ENCODE results near the gene PDE4C. TPM values are rescaled to one million over a fixed set of nuclear protein-coding genes. Genes with fewer than 3 reads are reported as not detected.

The PDE4C gene
- total RNA-seq, 1 experiment from 2014 or later, result 0.42 TPM

DNA sequence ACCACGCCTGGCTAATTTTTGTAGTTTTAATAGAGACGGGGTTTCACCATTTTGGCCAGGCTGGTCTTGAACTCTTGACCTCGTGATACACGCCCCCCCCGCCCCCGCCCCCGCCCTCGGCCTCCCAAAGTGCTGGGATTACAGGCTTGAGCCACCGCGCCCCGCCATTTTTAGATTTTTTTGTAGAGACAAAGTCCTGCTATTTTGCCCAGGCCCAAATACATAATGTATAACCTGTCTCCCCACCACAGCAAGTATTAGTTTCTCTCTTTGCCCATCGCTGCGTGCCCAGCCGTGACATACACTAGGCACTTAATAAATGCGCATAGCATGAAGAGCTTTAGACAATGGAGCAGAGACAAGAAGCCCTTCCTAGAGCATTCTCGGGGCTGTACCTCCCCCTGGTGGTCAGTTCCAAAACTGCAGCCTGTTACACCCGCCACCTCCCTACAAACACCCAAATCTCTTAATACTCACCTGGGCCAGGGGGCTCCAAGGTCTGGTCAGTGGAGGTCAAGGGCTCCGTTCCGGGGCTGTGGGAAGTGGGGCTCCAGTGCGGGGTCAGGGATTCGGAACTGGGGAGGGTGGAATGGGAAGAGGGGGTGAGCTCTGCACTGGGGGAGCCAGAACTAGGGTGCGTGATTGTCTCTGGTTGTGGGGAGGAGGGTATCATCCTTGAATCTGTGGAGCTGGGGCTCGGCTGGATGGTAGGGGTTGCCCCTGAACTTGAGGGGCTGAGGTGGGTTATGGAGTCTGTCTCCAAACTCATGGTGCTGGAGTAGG lies 25.5 kb upstream of the PDE4C start:
- Mint-ChIP-seq H3K4me1 (ENCODE audit: insufficient read depth, unreplicated experiment) (no peaks in the 10 kb centered on the region), H3K27me3 (ENCODE audit: insufficient read depth, unreplicated experiment) (no peaks in the 10 kb centered on the region), H3K36me3 (ENCODE audit: insufficient read depth, unreplicated experiment) (no peaks in the 10 kb centered on the region), H3K9me3 (ENCODE audit: unreplicated experiment) (no peaks in the 10 kb centered on the region), H3K27ac (ENCODE audit: low read depth, unreplicated experiment) (no peak overlapping the region), H3K4me3 (ENCODE audit: unreplicated experiment) (no peak overlapping the region)
- peak; percentile 89 for TF ChIP-seq CTCF (IDR thresholded peaks at IDR 0.05; ENCODE audit: unreplicated experiment)
- ChIA-PET POLR2A (interaction anchor here (1.3 to 4.5 kb wide), 4 partner anchors 29 to 83 kb away, joined by 3 to 34 read pairs (median 9); partner anchors contain the start of genes JUND, MPV17L2 and RAB3A), CTCF (interaction anchor here (0.6 to 3.7 kb wide), 33 partner anchors 10 to 741 kb away, joined by 3 to 47 read pairs (median 5); partner anchors contain the start of gene IQCN)
- peak; percentile 76 for DNase-seq (ENCODE audit: unreplicated experiment)
- intact Hi-C loops (cut with micrococcal nuclease), result loop anchor here (1.0 to 5.0 kb wide), 6 partner anchors 43 to 244 kb away; partner anchors contain the start of genes ARRDC2, MAST3 and RAB3A
- BruUV-seq (replicated peaks), result no TSS peak

GRCh38 chr19:18249834-18250233 lies 23.6 kb upstream of the PDE4C start:
- Mint-ChIP-seq H3K27ac (ENCODE audit: low read depth, unreplicated experiment) (no peak overlapping the region), H3K27me3 (ENCODE audit: insufficient read depth, unreplicated experiment) (no peaks in the 10 kb centered on the region), H3K4me3 (ENCODE audit: unreplicated experiment) (no peak overlapping the region), H3K9me3 (ENCODE audit: unreplicated experiment) (no peaks in the 10 kb centered on the region), H3K4me1 (ENCODE audit: insufficient read depth, unreplicated experiment) (no peaks in the 10 kb centered on the region), H3K36me3 (ENCODE audit: insufficient read depth, unreplicated experiment) (no peaks in the 10 kb centered on the region)
- TF ChIP-seq CTCF (IDR thresholded peaks at IDR 0.05; ENCODE audit: unreplicated experiment), result no peak
- intact Hi-C loops (cut with micrococcal nuclease), result loop anchor here (5.0 kb wide), 2 partner anchors 153 to 243 kb away; partner anchors contain the start of genes ARRDC2 and MAST3
- no peak for DNase-seq (ENCODE audit: unreplicated experiment)
- no TSS peak for BruUV-seq (replicated peaks)
- CTCF ChIA-PET, result interaction anchor here (0.6 to 3.1 kb wide), 15 partner anchors 9 to 241 kb away, joined by 3 to 13 read pairs (median 3); partner anchors contain the start of gene IQCN
- POLR2A ChIA-PET, result interaction anchor here (1.0 to 1.4 kb wide), 2 partner anchors 26 to 58 kb away, joined by 3 read pairs; no protein-coding TSS in a partner anchor

- no peak overlapping the region for H3K4me3 Mint-ChIP-seq (ENCODE audit: unreplicated experiment)
- H3K27ac Mint-ChIP-seq (ENCODE audit: low read depth, unreplicated experiment), result no peak overlapping the region
- POLR2A ChIA-PET, result interaction anchor here (1.5 kb wide), 1 partner anchor 52 kb away, joined by 4 read pairs; the partner anchor contains the start of gene MPV17L2
- CTCF ChIA-PET, result interaction anchor here (0.6 to 0.9 kb wide), 3 partner anchors 36 to 349 kb away, joined by 3 to 7 read pairs (median 4); no protein-coding TSS in a partner anchor
- no peaks in the 10 kb centered on the region for H3K4me1 Mint-ChIP-seq (ENCODE audit: insufficient read depth, unreplicated experiment)
- BruUV-seq (replicated peaks), result no TSS peak
- H3K36me3 Mint-ChIP-seq (ENCODE audit: insufficient read depth, unreplicated experiment), result no peaks in the 10 kb centered on the region
- peaks cover 20% of the 10 kb centered on the region for H3K27me3 Mint-ChIP-seq (ENCODE audit: insufficient read depth, unreplicated experiment)
- intact Hi-C loops (cut with micrococcal nuclease), result no loop called here
- DNase-seq (ENCODE audit: unreplicated experiment), result no peak
- TF ChIP-seq CTCF (IDR thresholded peaks at IDR 0.05; ENCODE audit: unreplicated experiment), result no peak
- H3K9me3 Mint-ChIP-seq (ENCODE audit: unreplicated experiment), result no peaks in the 10 kb centered on the region
These were observed 19.1 kb upstream of the PDE4C start for GRCh38 chr19:18245297-18245696.

- intact Hi-C loops (cut with micrococcal nuclease), result no loop called here
- BruUV-seq (replicated peaks), result no TSS peak
These were observed 13.1 kb upstream of the PDE4C start for GRCh38 chr19:18239303-18239702.

More at GRCh38 chr19:18239303-18239702, 13.1 kb upstream of the PDE4C start:
- no peaks in the 10 kb centered on the region for H3K4me1 Mint-ChIP-seq (ENCODE audit: insufficient read depth, unreplicated experiment)
- no peak for TF ChIP-seq CTCF (IDR thresholded peaks at IDR 0.05; ENCODE audit: unreplicated experiment)
- no peaks in the 10 kb centered on the region for H3K9me3 Mint-ChIP-seq (ENCODE audit: unreplicated experiment)
- no peaks in the 10 kb centered on the region for H3K36me3 Mint-ChIP-seq (ENCODE audit: insufficient read depth, unreplicated experiment)
- no peak overlapping the region for H3K27ac Mint-ChIP-seq (ENCODE audit: low read depth, unreplicated experiment)
- ChIA-PET CTCF (interaction anchor here (1.1 to 1.3 kb wide), 2 partner anchors 13 to 83 kb away, joined by 3 to 11 read pairs; partner anchors contain the start of gene LSM4), POLR2A (interaction anchor here (0.6 to 1.1 kb wide), 2 partner anchors 42 to 102 kb away, joined by 3 to 4 read pairs; partner anchors contain the start of gene JUND)
- H3K27me3 Mint-ChIP-seq (ENCODE audit: insufficient read depth, unreplicated experiment), result peaks cover 46% of the 10 kb centered on the region
- DNase-seq (ENCODE audit: unreplicated experiment), result no peak
- H3K4me3 Mint-ChIP-seq (ENCODE audit: unreplicated experiment), result no peak overlapping the region

All from MCF 10A (cell line).